Stimulated activated CD8-positive, alpha-beta memory T cell treated with anti-CD3 and anti-CD28 coated beads, Interleukin-7, amount 100 ng/mL, for 4 hours (primary cell): ENCODE measurements around the gene KCNN2.
"Not testable (repeated sequence)": the region's sequence is repeated elsewhere in the genome, so short reads cannot be mapped to it uniquely, and the experiment has no call there.

Source experiments
- DNase-seq, 2 donors: peaks; one replicate each; pipeline ENCODE4 v3.0.0-alpha.2; 2020; ENCODE audit warnings: low read depth in 2 of 2

KCNN2 gene

DNA sequence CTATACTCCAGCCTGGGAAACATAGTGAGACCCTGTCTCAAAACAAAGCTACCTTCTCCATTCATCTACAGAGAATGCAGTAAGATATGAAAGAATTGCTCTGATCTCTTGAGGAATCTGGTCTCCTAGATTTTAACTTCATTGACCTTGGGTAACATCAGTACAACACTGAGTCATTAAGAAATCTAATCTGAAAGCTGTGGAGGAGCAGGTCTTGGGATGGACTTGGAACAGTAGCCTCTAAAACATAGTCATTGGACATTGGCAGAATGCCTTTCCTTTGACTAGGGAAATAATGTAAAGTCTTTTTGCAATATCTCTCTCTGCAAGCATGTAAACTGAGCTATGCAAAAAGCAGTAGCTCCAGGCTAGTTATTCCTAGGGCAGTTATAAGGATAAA is 58.1 kb downstream of the KCNN2 start:
- DNase-seq: no peak

DNA sequence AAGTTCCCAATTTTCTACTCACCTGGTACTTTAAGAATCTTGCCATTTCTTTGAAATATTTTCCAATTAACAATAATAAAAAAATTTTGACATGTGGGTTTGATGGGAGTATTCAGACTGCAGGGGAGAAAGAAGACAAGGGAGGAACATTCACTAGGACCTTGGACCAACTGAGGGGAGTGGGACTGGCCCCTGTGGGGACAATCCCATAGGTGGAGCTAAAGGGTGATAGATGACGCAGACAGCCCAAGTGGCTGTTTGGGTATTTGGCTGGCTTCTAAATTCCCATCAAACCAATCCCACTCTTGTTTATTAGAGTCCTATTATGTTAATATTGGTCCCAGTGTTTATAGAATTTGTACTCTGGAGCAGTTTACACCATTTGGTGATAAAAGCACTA is 65.3 kb downstream of the KCNN2 start:
- no peak for DNase-seq

DNA sequence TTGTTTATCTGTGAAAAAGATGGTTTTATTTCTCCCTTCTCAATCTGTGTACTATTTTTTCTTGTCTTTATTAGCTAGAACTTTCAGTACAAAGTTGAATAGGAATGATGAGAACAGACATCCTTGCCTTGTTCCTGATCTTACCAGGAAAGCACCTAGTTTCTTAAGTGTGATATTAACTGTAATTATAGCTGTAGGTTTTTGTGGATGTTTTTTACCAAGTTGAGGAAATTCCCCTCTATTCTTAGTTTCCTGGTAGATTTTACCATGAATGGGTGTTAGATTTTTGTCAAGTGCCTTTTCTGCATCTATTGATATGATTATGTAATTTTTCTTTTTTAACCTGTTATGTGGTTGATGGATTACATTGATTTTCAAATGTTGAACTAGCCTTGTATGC is 68.7 kb downstream of the KCNN2 start:
- DNase-seq: no peak

DNA sequence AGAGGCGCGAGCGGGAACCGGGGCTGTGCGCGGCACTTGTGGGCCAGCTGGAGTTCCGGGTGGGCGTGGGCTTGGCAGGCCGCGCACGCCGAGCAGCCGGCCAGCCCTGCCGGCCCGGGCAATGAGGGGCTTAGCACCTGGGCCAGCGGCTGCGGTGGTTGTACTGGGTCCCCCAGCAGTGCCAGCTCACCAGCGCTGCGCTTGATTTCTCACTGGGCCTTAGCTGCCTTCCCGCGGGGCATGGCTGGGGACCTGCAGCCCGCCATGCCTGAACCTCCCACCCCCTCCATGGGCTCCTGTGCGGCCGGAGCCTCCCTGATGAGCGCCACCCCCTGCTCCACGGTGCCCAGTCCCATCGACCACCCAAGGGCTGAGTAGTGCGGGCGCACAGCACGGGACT is 70.8 kb downstream of the KCNN2 start:
- not testable (repeated sequence) for DNase-seq

GRCh38 chr5:114434396-114435219 is 72.7 kb downstream of the KCNN2 start:
- no peak for DNase-seq

DNA sequence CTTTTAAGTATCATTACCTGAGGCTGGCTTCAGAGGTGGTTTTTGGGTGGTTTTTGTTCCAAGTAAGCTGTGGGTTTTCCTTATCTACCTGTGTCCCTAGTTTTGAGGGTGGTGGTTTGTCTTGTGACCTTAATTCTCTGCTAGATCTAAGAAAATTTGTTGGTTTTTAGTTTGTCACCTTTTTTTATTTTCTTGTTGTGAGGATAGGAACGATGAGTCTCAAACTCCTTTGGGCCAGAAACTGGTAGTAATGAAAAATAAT is 73.3 kb downstream of the KCNN2 start:
- DNase-seq: no peak

GRCh38 chr5:114435885-114436299 is 74.0 kb downstream of the KCNN2 start:
- no peak for DNase-seq

DNA sequence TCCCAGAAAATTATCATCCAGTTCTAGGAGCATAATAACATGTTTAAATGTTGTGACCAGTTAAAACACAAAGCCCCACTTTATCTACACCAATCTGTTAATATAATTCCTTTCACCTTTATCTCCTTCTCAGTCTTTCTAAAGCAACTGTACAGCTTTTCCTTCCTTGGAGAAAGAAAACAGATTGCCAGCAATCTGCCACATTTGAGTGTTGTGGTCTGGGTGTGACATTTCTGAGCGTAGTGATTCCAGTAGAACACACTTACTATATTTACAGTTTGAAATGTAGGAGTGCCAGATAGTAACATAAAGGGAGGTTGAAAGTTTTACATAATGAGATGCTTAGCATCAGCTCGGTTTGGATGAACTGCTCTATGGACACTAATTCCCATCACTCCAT is 76.1 kb downstream of the KCNN2 start:
- no peak for DNase-seq

DNA sequence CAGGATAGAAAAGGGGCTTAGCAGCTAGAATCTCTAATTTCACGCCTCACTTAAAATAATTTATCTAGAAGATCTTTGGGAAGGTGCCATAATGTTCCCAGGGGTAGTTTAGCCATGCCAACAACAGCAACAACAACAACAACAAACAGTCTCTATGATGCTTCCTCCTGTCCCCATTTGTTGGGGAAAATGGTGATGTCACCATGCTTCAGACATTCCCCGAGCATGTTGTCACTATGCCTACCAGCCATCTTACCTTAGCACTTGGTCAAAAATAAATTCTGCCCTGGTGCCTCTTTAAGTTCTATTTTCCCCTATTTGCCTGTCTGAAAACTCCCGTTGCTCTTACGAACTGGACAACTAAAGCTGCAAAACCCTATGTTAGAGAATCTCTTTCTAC is 76.6 kb downstream of the KCNN2 start:
- DNase-seq: no peak

DNA sequence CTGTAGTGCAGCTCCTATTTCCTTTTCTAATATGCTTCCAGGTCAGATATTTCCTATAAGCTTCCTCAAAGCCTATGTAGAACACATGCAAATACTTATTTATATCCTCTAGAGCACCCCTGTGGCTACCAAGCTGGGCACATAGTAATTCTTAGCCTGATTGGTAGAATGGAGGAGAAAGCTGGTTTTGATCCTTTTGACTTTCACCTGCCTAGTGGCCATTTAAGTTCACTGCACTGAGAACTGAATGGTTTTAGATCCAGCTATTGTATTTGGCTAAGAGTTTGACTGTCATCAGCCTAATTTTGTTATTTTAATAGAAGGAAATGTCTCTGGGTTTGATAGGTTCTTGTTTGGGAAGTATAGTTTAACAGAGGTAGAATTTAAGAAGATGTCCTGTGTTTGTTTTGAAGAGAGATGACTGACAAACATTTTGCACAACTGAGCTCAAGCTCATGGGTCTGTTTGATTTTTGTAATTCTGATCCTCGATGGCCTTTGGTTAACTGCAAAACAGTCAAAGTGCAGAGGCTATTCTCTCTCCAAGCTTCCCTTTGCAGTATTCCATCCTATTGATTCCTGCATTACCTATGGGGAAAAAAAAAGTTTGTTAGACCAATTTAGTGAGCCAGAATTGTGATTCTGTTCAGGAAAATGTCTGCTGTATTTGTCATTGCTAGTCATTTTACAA is 85.4 kb downstream of the KCNN2 start:
- no peak for DNase-seq

DNA sequence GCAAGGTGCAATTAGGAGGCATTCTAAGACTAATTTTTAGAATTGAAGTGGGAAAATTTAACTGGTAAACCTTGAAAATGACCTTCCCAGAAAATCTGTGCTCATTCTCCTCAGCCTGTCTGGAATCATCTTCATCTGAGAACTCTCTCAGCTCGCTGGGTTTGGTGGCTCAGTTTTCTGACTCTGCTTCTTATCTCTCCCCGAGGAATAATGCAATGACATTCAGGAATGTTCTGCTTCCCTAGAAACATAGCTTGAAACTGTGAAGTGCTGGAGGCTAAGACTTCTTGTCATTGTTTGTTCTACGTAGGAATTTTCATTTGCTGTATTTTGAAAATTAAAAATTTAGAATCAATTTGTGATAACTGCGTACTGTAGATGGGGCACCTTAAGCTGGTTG is 86.6 kb downstream of the KCNN2 start:
- DNase-seq: no peak

DNA sequence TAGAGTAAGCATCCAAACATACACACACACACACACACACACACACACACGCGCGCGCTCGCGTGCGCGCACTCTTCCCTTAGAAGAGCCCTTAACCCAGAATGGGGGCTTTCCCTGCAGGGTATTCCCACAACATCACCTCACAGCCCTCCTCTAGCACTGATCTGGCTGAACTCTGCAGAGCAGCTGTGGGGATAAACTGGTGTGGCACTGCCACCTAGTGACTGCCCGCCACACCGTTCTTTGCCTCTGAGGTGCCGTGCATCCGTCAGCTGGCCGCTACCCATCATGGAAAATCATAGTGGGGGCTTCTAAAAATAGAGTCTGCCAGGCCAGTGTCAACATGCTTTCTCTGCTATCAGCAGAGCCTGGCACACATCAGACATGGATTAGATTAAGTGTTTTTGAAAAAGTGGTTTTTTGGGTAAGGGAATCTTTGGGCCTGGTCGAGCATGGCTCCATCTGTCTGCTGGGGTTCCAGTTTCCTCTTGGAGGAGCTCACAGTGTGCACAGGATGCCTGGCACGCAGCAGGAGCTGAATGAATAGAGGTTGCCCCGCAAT is 88.1 kb downstream of the KCNN2 start:
- no peak for DNase-seq

DNA sequence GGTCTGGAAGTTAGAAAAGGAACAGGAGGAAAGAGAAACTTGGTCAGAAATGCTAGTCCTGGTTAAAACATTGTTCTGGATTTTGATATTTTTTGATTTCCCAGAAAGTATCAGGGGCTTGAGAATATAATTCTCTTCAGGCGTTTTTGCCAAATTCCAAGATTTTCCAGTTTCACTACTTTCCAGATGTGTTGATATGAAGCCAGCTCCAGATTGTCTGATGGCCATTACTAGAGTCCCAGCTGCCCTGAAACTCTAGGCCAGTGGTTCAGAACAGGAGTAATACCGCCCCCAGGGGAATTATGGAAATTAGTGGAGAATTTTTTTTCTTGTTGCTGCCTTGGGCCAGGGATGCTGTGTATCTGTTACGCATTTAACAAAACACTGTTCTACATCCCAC is 88.6 kb downstream of the KCNN2 start:
- DNase-seq: no peak

DNA sequence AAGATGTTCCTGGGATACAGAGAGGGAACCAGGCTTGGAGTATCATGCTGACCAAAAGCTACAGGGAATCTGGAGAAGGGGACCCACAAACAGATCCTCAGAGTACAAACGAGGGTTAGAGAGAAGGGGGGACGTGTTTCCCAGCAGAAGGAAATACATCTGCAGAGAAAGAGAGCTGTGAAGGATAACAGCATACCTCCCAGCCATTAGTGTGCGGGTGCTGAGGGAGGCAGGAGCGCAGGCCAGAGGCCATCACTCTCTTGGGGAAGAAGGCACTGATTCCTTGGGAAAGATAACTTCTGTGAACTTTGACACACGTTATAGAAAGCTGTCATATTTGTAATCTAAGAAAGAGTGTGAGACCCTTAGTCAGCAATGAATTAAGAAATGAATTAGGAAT is 96.9 kb downstream of the KCNN2 start:
- DNase-seq: no peak

DNA sequence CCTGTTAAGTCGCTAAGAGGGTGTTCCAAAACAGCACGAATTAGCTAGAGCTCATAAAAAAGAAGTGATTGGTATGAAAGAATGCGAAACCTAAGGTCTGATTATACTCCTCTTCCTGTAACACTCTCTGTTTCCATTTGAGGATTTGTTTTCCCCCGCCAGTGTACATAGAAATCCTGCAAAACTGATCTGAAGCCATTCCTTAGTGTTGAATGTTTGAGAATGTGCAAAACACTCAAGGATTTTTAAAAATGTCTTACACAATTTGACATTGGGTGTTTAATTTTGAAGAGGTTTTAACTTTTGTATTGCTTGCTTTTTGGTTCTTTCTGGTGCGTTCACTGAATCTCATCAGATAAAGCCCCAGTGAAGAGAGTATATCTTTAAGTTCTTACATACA is 105.3 kb downstream of the KCNN2 start:
- no peak for DNase-seq

GRCh38 chr5:114467729-114468128 is 105.9 kb downstream of the KCNN2 start:
- DNase-seq: no peak

DNA sequence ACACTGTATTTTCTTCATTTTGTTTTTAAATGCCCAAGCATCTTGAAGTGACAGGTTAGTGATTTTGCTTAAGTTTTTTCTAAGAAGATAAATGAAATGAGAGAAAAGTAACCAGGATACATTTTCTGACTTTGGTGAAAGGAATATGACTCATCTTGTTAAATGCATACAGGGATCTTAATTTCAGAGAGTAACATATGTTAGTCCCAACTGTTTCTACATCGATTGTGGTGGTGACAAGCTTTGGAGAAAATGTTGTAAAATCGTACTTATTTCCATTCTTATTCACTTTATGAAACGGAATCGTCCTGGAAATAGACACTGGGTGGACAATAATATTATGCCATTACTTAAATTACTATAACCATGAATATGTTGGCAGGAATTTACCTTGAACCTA is 107.5 kb downstream of the KCNN2 start:
- no peak for DNase-seq

GRCh38 chr5:114471529-114471928 is 109.7 kb downstream of the KCNN2 start:
- no peak for DNase-seq

GRCh38 chr5:114473541-114473940 is 111.7 kb downstream of the KCNN2 start:
- no peak for DNase-seq

GRCh38 chr5:114477816-114478334 is 116.0 kb downstream of the KCNN2 start:
- no peak for DNase-seq

DNA sequence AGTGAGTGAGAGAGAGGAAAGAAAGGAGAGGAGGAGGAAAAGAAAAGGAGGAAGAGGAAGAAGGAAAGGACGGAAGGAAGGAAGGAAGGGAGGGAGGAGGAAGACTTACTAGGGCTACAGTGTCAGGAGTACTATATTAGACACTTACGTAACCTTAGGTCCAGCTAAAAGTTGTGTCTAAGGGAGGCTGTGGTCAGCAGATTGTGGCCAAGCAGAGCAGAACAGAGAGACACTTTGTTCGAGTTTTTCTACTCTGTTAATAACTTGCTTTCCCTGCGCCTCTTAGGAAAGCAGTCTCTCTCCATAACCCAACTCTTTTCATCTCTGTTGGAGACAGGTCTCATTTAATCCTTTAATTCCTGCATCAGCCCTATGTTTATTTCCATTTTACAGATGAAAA is 138.9 kb downstream of the KCNN2 start:
- DNase-seq: no peak

DNA sequence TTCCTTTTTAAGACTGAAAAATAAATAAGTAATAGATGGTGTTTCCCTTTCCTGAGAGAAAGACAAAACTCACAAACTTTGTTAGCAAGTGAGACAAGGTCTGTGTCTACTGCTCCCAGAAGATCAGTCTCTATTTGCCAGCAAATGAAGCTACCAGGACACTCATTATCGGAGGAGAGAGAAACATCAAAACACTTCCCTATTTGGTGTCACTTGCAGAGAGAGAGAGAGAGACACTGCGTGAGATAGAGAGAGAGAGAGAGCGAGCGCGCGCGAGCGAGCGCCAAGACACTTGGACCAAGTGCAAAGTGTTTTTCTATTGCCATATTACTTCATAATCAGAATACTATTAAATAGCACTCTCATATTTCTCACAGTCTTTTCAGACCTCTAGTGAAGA is 142.7 kb downstream of the KCNN2 start:
- DNase-seq: no peak

DNA sequence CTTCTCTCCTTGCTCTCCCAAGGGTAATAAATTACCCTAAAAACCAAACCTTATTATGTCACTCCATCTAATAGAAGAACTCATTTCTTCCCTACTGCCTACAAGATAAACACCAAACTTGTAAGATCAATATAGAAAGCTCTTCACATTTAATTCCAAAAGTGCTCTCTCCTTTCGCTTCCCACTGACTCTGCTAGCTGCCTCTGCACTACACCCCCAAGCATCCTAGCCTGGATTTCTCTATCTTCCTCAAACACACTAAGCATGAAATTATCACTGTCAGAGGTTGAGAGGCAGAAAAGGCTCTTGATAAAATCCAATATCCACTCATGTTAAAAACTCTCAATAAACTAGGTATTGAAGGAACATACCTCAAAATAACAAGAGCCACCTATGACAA is 162.4 kb downstream of the KCNN2 start:
- DNase-seq: no peak
